Stimulated activated CD8-positive, alpha-beta memory T cell treated with anti-CD3 and anti-CD28 coated beads, Interleukin-4, amount 100 ng/mL, for 1 hour (primary cell): ENCODE data around the gene BIN1.

ENCODE experiments used
- DNase-seq, 2 donors: peaks; one replicate each; pipeline ENCODE4 v3.0.0-alpha.2; 2020; ENCODE audit warnings: low read depth in 2 of 2, low spot score in 1 of 2

The BIN1 gene

GRCh38 chr2:127078028-127078427, 28.9 kb downstream of the BIN1 start:
- no peak for DNase-seq

GRCh38 chr2:127076924-127077323, 30.0 kb downstream of the BIN1 start:
- no peak for DNase-seq

GRCh38 chr2:127076290-127076689, 30.7 kb downstream of the BIN1 start:
- no peak for DNase-seq

GRCh38 chr2:127075821-127076220, 31.1 kb downstream of the BIN1 start:
- no peak for DNase-seq

- DNase-seq: no peak
These were observed 32.0 kb downstream of the BIN1 start for GRCh38 chr2:127074936-127075335.

- no peak for DNase-seq
These were observed 32.6 kb downstream of the BIN1 start for GRCh38 chr2:127074358-127074757.

GRCh38 chr2:127072970-127073369, 34.0 kb downstream of the BIN1 start:
- no peak for DNase-seq

GRCh38 chr2:127072396-127072795, 34.6 kb downstream of the BIN1 start:
- DNase-seq: no peak

GRCh38 chr2:127071901-127072328, 35.0 kb downstream of the BIN1 start:
- DNase-seq: no peak

- DNase-seq: no peak
These were observed 36.7 kb downstream of the BIN1 start for GRCh38 chr2:127070221-127070620.

- DNase-seq: no peak
These were observed 37.4 kb downstream of the BIN1 start for GRCh38 chr2:127069536-127069935.

GRCh38 chr2:127069003-127069402, 38.0 kb downstream of the BIN1 start:
- DNase-seq: no peak

- DNase-seq: no peak
These were observed 38.6 kb downstream of the BIN1 start for GRCh38 chr2:127068351-127068741.

GRCh38 chr2:127067620-127068350, 39.2 kb downstream of the BIN1 start:
- peak; percentile 32 to 43 for DNase-seq

GRCh38 chr2:127066942-127067341, 40.0 kb downstream of the BIN1 start:
- no peak for DNase-seq

GRCh38 chr2:127065940-127066318, 41.0 kb downstream of the BIN1 start:
- DNase-seq: no peak

GRCh38 chr2:127065299-127065939, 41.5 kb downstream of the BIN1 start:
- no peak for DNase-seq

GRCh38 chr2:127064642-127065250, 42.2 kb downstream of the BIN1 start:
- DNase-seq: peak; percentile 38 to 39

GRCh38 chr2:127063701-127064590, 43.0 kb downstream of the BIN1 start:
- no peak for DNase-seq

- DNase-seq: no peak
These were observed 45.3 kb downstream of the BIN1 start for GRCh38 chr2:127061375-127062273.
